ENCODE data around the gene GPR68.
"Not testable (repeated sequence)": the region's sequence is repeated elsewhere in the genome, so short reads cannot be mapped to it uniquely, and the experiment has no call there.

GPR68 gene

DNA sequence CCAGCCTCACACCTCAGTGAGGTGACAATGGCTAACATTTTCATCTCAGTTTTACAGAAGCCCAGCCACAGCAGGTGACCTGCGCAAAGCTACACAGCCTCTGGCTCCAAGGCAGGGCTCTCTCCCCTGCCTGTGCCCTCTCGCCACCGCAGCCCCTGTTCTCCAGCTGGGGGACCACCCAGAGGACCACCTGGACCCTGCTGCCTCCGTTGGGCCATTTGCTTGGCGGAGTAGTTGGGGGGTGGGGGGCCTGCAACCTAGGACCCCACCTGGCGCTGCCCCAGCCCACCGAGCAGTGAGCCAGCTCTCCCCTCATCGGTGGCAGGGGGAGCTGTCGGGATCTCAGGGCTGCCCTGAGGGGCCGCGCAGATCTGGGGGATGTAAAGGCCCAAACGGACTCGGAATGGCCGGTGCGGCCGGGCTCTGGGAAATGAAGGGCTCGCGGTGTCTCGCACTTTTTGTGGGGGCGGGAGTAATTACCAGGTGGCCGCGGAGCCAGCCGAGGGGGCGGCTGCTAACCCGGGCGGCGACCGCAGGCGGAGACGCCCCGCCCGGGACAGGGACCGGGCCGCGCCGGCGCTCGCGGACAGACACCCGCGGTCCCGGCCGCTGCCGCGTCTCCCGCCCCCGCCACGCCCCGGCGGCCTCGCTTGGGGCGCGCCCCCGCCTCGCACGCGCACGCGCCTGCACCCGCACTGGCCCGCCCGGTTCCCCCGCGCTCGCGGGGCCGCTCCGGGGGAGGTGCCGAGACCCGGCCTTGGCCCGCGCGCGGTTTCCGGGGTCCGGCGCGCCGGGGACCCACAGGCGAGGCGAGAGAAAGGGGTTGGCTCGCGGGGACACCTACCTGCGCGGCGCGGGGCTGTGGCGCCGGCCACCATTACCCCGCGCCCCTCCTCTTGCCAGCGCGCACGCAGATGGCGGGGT, 8.6 kb upstream of the GPR68 start:
- peak; percentile 22 for DNase-seq (ENCODE audit: low spot score)

DNA sequence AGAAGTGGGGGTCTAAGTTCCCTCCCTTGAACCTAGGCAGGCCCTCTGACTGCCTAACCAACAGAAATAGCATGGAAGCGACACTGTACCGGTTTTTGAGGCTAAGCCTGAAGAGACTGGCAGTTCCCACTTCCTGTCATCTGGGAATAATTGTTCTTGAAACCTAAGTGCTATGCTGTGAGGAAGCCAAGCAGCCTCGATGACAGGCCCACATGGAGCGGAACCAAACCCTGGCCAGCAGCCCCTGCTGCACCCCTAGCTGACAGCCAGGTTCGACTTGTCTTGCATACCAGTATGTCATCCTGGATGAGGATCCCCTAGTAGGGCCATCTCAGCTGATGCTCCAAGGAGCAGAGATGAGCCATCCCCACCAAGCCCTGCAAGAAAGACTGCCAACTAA, 6.4 kb upstream of the GPR68 start:
- DNase-seq (ENCODE audit: low spot score) = no peak

DNA sequence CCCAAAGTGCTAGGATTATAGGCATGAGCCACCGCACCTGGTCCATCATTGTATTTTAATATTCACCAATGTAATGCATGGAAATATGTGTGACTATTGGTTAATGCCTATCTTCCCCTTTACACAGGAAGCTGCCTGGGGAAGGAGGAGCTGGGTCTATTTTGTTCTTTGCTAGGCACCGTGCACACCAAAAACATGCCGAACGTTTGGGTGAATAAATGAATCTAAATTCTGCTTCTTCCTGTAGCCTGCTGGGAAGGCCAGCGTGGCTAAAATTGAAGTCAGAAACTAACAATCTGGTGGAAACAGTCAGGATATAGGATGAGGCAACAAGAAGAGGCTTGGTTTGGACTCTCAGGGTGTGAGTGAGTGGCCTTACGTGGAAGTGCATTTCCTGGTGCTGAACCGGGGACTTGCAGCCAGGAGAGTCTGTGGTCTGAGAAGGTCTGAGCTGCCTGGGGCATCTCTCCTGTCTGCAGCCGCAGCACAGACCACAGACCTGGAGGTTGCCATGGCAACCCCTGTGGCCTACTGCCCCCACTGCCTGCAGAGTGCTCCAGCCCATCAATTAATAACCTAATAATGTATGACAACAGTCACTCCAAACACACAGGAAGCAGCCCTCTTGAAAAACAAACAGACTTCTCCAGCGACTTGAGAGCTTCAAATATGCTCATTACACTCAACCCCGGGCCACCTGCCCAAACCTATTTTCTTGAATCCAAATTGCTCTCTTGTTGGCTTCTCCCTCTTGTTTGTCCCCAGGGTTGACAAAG, 5.5 kb upstream of the GPR68 start:
- DNase-seq (ENCODE audit: low spot score) = no peak

DNA sequence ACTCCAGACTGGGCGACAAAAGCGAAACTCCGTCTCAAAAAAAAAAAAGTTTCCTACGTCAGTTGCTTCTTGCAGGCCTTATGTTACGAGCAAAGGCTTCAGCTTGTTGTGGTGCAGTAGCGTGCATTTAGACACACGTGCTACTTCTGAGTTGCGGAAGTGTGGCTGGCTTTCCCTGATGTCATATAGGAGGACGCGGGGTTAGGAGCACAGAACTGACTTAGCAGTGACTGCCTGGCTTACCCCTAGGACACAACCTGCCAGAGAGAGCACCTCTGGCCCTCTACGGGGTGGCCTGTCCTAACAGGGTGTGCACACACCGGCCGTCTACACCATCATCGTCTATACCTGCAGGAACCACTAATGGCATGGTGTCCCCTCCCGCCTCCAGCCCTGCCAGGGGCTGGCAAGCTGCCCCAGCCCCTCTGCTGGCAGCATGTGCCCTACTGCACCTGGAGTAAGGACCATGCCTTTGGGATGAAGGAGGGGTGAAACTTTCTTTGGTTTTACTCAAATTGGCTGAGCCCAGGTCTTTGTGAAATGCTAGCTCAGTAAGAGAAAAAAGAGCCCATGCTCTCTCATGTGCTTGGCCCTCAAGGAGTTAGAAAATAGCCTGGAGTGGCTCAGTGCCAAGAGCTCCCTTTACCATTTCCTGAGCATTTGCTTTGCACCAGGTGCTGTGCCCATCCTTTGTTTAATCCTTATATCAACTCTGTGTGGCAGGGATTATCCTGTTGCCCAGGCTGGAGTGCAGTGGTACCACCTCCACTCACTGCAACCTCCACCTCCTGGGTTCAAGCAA, 1.7 kb upstream of the GPR68 start:
- no peak for DNase-seq (ENCODE audit: low spot score)

DNA sequence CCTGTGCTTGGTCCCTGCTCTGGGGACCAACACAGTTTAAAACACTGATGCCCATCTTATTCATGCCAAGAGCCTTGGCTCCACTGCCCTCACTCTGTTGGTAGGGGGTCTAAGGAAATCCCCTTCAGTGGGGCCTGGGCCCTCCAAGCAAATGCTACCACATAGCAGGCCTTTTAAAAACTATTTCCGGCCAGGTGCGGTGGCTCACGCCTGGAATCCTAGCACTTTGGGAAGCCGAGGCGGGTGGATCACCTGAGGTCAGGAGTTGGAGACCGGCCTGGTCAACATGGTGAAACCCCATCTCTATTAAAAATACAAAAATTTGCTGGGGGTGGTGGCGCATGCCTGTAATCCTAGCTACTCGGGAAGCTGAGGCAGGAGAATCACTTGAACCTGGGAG, 1.1 kb upstream of the GPR68 start:
- DNase-seq (ENCODE audit: low spot score) = not testable (repeated sequence)

DNA sequence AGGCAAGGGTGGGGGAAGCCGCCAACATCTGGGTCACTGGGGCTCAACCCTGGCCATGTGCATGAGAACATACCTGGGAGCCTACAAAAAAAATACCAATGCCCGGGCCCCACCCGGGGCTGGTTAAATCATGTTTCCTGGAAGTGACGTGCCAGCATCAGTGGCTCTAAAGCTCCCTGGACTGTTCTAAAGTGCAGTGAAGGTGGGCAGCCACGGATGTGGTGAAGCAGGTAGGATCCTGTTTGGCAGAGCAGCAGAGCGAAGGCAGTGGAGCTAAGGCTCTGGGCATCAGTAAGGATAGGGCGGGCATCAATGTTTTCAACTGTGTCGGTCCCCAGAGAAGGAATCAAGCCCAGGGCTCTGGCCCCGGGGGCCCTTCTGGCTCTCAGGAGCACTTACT, 525 bp upstream of the GPR68 start:
- DNase-seq (ENCODE audit: low spot score) = no peak

DNA sequence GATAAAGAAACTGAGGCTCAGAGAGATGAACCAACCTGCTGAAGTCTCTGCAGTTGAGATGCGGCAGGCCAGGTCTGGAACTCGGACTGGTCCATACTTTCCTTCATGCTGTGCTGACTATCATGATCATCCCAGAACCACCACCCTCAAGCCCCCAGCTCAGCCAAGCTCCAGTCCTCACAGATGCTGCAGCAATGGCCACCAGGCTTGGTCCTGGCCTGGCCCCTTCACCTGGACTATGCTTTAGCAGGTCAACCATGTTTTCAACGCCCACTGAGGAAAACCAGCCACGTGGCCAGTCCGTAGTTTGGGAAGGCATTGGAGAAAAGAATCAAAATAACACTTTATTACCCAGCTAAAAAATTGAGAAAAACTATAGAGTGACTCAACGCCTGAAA, 1.4 kb downstream of the GPR68 start:
- no peak for DNase-seq (ENCODE audit: low spot score)

DNA sequence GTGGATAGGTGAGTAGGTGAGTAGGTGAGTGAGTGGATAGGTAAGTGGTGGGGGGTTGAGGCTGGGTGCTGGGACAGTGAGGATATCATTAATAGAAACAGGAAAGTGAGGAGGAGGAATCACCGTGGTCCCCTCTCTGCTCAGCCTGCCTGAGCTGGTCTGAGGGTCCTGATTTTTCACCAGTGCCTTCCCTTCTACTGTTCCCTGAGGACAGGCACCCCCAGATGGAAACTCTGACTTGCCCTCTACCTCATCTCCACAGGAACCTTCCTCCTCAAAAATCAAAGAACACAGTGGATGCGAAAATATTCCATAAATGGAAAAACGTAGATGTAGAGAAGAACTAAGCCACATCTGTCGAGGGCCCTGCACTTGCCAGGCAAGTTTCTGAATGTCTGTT, 1.9 kb downstream of the GPR68 start:
- no peak for DNase-seq (ENCODE audit: low spot score)

DNA sequence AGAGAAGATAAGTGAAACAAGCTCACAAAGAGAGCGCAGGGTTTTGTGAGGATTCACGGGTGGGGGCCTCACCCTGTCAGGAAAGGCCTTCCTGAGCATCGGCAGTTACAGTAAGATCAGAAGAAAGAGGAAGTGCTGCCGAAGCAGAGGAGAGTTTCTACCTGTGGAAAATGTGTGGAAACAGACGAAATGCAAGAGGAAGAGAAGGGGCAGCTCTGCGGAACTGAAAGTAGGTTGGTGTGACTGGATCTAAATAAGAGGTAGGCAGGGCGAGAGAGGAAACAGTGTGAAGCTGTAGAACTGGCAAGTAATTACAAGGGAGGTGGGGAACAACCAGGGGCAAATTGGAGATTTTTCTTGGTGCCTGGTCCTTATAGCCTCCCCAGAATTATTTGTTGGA, 2.6 kb downstream of the GPR68 start:
- DNase-seq (ENCODE audit: low spot score) = no peak

DNA sequence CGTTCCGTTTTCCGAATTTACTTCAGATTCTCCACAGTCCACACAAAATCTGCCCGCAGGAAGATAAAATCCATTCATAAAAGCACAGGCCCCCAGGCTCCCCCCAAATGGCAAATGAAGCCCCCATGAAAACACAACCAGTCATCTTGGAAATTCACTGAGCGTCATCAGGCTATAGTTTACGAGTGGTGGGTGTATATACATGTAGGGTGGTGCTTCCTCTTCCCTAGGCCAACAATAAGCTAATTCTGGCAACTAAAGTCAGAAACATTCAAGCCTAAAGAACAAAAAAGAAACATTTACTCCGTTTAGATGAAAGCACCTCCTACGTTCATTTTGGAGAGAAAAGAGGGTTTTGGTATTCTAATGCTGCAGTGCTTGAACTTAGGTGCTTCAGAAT, 5.8 kb downstream of the GPR68 start:
- no peak for DNase-seq (ENCODE audit: low spot score)

DNA sequence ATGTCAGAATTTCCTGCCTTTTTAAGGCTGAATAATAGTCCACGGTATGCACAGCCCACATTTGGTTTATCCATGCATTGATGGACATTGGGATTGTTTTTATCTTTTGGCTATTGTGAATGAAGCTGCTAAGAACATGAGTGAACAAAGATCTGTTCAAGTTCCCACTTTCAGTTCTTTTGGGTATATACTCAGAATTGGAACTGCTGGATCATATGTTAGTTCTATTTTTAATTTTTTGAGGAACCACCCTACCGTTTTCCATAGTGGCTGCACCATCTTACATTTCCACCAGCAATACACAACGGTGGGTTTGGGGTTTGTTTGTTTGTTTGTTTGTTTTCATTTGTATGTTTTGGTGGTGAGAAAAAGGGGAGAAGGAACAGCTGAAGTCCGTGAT, 6.4 kb downstream of the GPR68 start:
- no peak for DNase-seq (ENCODE audit: low spot score)

DNA sequence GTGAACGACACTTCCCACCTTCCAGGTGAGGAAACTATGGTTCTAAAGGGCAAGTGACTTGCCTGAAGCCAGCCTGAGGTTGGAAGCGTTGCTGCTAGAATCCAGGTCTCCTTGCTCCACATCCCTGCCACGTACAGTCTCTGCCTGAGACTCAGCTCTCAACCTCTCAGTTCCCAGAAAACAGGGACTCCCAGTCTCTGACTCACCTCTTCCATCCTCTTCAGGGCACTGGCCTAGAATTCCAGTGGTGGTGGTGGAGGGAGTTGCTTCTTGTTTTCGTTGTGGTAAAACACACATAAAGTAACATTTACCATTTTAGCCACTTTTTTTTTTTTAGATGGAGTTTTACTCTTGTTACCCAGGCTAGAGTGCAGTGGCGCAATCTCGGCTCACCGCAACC, 7.3 kb downstream of the GPR68 start:
- no peak for DNase-seq (ENCODE audit: low spot score)

DNA sequence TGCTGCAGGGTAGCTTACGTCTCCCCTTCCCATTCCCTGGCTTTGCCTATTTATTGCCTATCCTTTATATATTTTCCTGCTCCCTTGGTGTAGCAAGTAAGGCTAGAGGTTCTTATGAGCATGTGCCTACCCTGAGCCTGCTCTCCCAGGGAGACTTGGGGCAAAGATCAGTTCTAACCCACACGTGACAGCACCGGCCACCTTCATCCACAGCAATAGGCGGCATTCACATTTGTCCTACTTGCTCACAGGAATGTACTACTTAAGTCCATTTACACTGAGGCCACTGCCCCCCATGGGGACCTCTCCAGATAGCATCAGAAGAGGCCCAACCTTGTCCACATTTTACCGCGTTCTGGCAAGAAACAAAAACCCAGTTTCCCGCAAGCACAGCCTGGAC, 8.7 kb downstream of the GPR68 start:
- no peak for DNase-seq (ENCODE audit: low spot score)

DNA sequence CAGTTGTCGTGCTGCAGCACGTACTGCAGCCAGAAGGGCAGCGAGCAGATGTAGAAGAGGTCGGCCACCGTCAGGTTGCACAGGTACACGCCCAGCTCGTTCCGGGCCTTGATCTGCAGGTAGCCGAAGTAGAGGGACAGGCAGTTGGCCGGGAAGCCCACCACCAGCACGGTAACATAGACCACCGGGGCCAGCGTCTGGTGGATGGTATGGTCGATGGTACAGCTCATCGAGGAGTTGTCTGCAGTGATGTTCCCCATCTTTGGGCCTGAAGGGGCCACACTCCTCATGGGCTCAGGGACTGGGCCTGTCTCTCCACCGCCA, 9.8 kb downstream of the GPR68 start:
- no peak for DNase-seq (ENCODE audit: low spot score)

DNA sequence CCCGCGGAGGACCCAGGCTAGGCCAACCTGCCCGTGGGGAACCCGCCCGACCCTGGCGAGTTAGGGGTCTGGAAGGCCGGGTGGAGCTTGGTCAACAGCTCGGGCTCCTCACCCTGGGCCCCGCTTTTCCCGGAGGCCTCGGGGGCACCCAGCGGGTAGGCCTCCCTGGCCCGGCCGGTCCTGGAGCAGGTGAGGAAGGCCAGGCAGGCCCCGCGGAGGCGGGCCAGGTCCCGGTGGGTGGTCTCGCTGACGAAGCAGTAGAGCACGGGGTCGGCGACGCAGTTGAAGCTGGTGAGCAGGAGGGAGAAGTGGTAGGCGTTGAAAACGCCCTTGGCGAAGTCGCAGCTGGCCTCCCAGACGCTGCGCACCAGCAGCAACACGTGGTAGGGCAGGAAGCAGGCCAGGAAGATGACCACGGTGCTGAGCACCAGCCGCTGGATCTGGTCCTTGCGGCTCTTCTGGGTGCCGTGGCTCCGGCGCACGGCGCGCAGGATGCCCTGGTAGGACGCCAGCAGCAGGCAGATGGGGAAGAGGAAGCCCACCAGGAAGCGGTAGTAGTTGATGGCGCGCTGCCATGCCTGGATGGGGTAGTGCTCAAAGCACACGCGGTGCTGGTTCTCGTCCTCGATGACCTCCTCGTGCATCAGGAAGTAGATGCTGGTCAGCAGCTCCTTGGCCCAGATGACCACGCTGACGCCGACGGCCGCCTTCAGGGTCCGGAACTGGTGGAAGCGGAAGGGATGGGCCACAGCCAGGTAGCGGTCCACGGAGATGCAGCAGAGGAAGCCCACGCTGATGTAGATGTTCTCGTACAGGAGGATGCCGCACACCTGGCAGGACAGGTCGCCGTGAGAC, 10.3 kb downstream of the GPR68 start:
- no peak for DNase-seq (ENCODE audit: low spot score)

DNA sequence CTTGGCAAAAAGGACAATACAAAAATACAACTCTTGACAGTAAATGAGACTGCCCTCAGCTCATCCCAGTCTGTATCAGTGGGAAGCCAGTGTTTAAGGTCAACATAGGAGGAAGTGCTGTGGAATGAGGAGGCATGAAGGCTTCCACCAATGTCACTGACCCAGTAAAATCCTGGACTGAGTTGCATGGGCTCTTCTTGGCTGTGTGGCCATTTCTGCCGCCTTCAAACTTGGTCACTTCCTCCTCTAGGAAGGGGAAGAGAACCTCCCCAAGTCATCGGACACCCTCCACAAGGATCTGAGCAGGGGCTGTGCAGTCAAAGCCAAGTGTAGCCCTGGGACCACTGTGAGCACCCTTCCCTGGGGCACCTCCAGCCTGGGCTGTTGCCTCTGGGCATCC, 11.9 kb downstream of the GPR68 start:
- DNase-seq (ENCODE audit: low spot score) = no peak

DNA sequence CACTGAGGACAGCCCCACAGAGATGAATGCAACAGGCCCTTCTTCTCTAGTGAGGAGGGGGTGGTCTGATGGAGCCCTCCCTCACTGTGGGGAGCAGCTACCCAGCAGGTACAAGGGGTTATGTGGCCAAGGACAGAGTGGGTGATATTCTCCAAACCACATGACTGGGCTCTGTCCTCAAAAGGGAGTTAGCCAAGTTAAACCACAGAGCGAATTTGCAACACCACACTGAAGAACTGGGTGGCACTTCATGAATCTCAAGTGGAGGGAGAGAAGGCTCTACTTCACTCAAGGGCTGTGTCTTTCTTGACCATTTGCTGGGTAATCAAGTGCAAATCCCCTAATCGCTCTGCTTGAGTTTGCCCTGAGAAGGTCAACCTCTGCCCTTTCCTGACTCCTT, 12.5 kb downstream of the GPR68 start:
- DNase-seq (ENCODE audit: low spot score) = no peak

DNA sequence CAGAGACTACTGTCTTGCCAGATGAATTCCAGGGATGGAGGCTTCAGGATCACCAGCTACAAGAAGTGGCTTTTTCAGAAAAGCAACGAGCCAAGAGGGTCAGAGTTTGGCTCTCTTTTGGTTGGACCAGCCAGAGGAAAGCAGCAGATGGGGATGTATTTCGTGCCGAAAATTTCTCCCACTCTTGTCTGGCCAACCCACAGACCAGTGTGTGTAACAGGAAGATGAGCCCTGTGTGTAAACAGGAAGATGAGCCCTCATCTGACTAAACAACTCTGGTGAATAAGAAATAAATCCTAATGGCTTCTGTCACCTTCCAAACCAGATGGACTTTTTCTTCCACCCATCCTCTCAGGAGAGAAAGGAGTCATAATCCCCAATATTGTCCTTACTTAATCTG, 13.1 kb downstream of the GPR68 start:
- no peak for DNase-seq (ENCODE audit: low spot score)

DNA sequence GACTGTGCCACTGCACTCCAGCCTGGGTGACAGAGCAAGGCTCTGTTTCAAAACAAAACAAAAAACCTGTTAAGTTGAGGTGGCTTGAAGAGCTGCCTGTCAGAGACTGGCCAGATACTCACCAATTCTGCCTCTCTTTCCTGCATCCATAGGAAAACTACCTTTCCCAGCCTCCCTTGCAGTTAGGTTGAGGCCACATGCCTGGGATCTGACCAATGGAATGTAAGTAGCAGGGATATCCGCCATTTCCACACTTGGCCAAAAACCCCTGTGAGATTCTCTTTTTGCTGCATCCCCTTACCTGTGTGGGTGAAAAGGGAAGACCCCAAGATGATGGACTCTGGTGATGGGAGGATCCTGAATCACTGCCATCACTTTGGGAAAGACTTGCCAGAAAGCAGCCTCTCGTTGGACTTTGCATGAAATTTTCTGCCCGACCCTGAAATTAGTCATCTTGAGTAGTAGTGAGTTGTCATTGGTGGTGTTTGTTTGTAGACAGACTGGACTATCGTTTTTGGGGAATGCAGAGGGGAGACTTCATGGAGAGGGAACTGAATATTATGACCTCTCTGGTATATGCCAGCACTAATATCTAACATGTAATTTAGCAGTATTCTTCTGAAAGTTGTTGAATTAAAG, 14.0 kb downstream of the GPR68 start:
- DNase-seq (ENCODE audit: low spot score) = no peak

DNA sequence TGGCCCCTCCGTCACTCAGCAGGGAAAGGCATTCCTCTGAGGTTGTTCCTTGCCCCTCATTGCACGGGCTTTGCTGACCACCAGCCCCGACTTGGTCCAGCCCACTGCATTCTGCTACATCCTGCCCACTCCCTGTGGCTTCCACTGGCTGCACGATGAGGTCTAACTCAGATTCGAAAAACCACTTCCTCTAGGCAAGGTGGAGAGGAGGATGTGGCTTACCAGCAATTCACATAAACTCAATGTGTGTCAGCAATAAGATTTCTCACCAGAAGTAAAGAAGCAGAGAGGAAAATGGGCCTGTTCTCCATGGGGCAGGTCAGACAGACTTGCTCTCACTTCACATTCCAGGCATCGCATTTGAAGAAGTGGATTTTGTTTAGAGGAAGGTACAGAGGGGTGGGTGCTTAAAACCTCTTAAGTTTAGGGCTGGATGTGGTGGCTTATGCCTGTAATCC, 14.7 kb downstream of the GPR68 start:
- no peak for DNase-seq (ENCODE audit: low spot score)

DNA sequence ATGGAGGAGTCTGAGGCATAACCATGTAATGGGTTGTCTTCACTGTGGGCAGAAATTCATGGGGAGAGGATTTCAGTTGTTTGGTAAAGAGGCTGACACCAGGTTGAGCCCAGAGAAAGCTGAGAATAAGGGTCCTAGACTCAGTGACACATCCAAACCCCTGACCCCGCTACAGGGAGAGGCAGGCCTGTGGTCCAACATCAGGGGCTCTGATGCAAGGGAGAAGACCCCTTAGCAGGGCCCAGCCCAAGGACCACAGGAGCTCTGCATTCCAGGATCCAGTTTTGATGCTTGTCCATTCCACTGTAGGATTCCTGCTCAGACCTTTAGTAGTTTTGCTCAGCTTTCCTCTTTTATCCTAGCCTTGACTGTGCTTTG, 15.5 kb downstream of the GPR68 start:
- DNase-seq (ENCODE audit: low spot score) = no peak
